Cardiac fibroblast (primary cell): ENCODE measurements around the gene SPNS2.

Experiments
- DNase-seq, 2 donors: peaks; one replicate each; pipeline versions ENCODE4 v3.0.0 to v3.0.0-alpha.2; 2010; ENCODE audit warnings: low read depth in 2 of 2
- H3K4me3 ChIP-seq, 2 donors: replicated peaks in 1 of 2; 1 replicate in 1 of 2; 2 replicates in 1 of 2; pipeline ENCODE4 v1.5.1; 2011; ENCODE audit warnings: low read depth in 2 of 2, low read length in 2 of 2, mild to moderate bottlenecking in 2 of 2, moderate library complexity in 1 of 2
- CTCF ChIP-seq: IDR thresholded peaks from one replicate; pipeline ENCODE4 v1.5.1; 2011; ENCODE audit warnings: low read depth, mild to moderate bottlenecking, low read length, inconsistent platforms

The SPNS2 gene

DNA sequence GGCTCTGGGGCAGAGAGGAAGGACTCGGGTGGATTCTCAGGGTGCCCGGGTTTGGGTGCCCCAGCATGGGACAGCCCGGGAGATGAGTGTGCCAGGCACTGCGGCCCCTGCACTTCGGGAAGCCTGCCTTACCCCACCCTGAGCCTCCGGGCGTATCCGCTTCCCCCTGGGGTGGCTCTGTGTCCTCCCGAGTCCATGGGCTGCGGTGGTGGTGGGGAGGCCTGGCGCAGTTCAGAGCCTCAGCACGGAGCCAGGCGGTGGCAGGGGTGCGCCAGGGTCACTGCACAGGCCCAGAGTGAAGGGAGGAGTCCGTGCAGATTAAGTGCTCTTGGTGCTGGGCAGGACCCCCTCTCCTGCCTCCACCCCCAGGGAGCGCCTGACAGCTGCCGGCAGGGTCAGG lies 35.8 kb downstream of the SPNS2 start:
- DNase-seq, result no peak
- no peak for TF ChIP-seq CTCF
- no peak overlapping the region for H3K4me3 ChIP-seq

- no peak for DNase-seq
- no peak for TF ChIP-seq CTCF
- H3K4me3 ChIP-seq, result no peak overlapping the region
Observed at GRCh38 chr17:4534928-4535666, 36.4 kb downstream of the SPNS2 start.

GRCh38 chr17:4535667-4536258 lies 37.1 kb downstream of the SPNS2 start:
- DNase-seq, result no peak
- no peak overlapping the region for H3K4me3 ChIP-seq
- no peak for TF ChIP-seq CTCF

- peak in 1 of 2 donors; percentile 19 for DNase-seq
- TF ChIP-seq CTCF, result no peak
- no peak overlapping the region for H3K4me3 ChIP-seq
Observed at GRCh38 chr17:4536259-4536741, 37.6 kb downstream of the SPNS2 start.

DNA sequence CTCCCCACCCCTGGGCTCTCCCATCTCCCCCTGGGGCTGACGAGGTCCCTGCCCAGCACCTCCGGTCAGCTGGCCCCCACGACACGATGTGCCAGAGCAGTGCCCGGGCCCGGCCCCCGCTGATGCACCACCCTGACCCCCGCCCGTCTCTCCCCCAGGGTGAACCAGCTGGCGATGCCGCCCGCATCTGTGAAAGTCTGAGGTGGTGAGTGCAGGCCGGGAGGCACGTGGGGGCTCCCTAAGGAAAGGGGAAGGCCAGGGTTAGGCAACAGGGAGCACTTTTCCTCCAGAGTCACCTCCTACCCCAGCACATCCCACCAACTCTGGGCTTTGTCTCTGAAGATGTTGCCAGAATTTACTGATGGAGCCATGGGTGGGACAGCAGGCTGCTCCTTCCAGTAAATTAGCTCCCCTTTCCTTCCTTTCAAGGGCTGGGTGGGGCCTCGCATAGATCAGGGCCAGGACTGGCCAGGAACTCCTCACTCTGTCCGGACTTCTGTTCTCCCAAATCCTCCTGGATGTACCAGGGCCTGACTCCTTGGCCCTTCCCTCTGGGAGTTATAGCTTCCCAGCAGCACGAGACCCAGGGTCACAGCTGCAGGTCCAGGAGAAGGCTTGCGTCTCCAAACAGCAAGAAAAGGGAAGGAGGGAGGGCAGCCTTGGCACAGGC lies 38.2 kb downstream of the SPNS2 start:
- TF ChIP-seq CTCF, result no peak
- H3K4me3 ChIP-seq, result no peak overlapping the region
- DNase-seq, result peak; percentile 75 to 77

DNA sequence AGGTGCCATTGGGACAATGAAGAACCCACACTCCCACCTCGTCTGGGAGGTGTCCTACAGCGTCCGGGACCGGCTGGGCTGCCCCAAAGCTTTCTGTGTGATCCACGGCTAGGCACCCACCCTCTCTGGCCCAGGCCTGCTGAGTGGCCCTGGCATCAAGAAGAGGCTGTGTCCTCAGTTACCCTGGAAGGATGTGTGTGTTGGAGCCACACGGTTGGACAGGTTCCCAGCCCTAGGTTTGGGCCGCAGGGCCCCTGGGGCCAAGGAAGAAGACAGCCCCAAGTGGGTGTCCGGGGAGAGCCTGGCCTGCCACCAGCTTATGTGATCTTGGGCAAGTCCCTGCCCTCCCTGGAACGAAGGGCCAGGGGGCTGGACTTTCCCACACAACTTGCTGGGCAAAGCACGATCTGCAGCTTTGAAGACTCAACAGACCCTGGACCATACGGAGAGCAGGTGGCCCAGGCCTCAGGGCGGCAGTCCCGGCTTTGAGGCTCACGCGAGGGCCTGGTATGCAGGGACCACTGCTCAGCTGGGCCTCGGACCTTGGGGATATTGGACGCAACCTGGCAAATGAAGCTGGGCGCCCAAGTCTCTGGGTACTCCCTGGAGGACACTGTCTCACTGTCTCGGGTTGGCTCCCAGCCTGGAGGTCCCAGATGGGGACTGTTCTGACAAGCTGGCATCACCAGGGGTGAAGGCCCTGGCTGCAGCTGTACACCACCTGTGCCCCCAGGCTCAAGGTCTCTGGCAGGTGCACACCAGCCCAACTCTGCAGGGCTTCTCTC lies 39.0 kb downstream of the SPNS2 start:
- no peak overlapping the region for H3K4me3 ChIP-seq
- DNase-seq, result no peak
- TF ChIP-seq CTCF, result no peak
